ENCODE measurements around the gene RWDD2A.
"Not testable (repeated sequence)": the region's sequence is repeated elsewhere in the genome, so short reads cannot be mapped to it uniquely, and the experiment has no call there.

Gene RWDD2A

DNA sequence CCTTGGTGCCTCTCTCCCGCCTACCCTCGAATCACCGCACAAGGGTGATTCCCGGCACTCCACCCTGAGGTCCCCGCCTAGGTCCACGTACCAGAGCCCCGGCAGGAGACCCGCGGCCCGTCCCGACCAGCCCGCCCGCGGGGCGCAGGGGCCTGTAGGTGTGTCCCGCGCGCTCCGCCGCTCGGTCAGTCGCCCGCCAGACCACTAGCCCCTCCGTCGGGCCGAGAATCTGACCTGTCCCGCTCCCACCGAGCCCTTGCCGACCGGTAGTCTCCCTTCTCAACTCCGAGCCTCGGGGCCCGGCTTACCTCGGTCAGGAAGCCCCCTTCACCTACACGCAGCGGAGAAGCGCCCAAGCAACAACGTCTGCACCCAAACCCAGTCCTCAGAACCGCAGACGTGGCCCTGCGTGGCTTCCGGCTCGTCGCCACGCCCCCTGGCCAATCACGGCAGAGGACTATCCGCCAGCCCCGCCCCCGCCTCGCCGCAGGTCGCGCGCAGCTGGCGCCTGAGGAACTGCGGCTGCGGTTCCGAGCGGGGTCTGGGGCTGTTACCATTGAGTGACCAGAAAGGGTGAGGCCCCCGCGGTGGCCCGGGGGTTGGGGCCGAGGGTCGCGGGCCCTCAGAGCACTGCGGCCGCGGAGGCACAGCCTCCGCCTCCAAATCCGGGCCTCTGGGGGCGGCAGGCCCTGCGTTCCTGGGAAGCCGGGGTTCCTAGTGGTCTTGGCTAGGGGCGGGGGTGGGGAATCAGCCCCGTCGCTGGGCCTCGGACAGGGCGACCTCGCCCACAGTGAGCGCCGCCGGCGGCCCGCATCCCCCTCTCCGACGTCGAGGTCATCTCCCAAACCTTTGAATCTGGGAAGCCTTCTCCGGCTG lies at the start of gene RWDD2A, which contains the start of gene PGM3:
Gene RWDD2A, plus strand, starts transcription at position 487 of the 876 bp plus-strand sequence. CDS start 1,095 bp downstream, outside the sequence.
Gene PGM3, minus strand, starts transcription at position 395 of the 876 bp plus-strand sequence. CDS start 2,253 bp downstream, outside the sequence.
- DNase-seq: peak; percentile 91

DNA sequence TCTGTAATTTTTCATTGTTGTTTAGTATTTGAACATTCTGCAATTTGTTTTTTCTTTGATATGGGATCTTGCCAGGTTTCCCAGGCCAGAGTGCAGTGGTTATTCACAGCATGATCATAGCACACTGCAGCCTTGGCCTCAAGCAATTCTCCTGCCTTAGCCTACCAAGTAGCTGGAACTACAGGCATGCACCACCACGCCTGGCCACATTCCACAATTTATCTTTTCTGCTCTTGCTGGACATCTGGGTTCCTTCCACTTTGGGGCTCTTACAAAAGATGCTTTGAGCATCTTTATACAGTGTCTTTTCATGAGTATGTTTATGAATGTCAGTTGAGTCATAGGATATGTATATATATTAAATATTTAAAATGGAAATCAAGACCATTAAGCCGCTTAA lies 42.0 kb upstream of the RWDD2A start:
- DNase-seq: no peak

- no peak for DNase-seq
Measured at GRCh38 chr6:83152913-83153312, 40.2 kb upstream of the RWDD2A start.

DNA sequence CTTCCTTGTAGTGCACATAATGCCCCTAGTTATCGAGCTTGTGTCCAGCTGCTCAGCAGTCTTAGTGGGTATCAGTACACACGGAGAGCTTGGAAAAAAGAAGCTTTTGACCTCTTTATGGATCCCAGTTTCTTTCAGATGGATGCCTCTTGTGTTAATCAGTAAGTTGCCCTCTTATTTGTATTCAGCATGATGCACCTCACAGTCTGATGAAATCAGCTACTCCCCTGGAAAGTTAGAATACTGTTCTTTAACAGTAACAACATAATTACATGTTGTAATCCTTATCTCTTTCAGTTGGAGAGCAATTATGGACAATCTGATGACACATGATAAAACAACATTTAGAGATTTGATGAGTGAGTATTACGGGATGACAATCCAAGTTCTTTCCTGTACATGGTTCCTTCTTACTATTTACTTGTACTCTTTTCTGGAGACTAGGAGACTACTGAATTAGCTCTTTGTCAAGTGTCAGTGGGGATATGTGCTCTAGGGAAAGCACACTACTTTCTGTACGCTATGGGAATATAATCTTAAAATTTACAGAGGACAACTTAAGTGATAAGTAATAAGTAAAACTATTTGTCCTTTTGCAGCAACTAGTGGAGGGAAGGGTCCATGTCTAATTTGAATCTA lies 39.2 kb upstream of the RWDD2A start:
- no peak for DNase-seq

DNA sequence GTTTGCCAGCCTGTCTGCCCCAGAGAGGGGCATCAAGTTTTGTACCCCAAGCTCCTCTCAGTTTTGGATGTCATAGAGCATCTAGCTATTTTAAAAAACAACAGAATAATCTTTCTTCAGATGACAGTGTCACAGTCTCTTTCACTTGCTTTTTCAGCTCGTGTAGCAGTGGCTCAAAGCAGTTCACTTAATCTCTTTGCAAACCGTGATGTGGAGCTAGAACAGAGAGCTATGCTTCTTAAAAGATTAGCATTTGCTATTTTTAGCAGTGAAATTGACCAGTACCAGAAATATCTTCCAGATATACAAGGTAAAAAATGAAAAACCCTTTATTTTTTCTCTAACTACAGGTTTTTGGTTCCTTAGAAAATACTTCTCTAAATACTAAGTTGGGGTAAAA lies 37.4 kb upstream of the RWDD2A start:
- no peak for DNase-seq

DNA sequence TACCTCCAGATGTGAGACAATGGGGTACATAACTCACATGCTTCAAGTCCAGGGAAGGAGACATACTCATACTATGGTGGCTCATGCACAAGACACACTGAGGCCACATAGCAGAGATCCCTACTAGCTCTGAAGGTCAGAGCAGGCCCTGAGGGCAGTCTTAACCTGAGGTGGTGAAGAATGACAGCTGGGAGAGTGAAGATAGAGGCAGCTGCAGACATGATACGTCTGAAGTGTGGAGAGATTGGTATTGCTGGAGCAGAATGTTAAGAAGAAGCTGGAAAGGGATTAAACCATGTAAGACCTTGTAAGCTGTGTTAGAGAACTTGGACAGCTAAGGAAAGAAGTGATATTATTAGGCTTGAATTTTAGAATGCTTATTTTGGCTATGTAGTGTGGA lies 33.0 kb upstream of the RWDD2A start:
- no peak for DNase-seq

DNA sequence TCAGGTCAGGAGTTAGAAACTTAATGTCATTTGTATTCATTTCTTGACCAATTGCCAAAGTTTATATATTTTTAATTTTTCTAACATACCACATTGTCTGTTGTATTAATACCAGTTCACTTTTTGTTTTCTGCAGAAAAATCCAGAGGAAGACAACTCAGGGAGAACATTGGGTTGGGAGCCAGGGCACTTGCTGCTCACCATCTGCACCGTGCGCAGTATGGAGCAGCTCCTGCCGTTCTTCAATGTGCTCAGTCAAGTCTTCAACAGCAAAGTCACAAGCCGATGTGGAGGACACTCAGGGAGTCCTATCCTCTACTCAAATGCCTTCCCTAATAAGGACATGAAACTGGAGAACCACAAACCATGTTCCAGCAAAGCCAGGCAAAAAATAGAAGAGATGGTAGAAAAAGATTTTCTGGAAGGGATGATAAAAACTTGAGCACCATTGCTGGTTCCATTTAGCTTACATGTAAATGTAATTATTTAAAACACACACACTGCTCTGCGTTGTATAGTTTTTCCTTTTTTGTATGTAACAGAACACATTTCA lies 25.4 kb upstream of the RWDD2A start:
- DNase-seq: no peak

DNA sequence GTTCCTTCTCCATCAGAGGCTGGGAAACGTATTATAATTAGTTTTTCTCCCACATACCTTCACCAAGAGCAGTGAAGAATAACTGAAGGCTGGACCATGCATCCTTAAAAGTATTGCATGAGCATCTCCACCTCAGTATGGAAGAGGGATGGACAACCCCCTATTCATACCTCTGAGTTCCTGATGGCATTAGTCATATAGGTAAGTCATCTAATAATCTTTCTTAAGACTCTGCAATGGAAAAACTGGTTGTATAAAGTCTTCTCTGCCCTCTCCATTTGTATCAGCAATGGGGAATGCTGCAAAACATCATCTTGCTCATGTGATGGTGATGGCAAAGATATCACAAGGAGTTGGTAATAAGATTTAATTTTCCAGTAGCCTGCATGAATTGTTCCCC lies 24.6 kb upstream of the RWDD2A start:
- no peak for DNase-seq

DNA sequence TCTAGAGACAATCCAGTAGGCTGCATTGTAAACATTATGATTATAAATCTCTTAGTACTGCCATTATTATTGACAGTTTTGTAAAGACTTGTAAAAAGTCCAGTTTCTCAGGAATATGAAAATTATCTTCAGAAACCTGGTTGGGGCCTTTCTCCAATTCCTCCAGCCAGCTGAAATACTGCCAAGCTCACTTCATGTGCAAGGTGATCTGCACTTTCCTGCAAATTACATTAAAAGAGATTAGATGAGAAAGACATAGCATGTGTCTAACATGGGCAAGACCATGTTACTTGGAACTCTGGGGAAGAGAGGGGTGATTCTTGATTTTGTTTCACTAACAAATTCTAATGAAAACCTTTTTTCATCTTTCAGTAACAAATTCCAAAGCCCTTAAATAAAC lies 24.1 kb upstream of the RWDD2A start:
- DNase-seq: no peak

DNA sequence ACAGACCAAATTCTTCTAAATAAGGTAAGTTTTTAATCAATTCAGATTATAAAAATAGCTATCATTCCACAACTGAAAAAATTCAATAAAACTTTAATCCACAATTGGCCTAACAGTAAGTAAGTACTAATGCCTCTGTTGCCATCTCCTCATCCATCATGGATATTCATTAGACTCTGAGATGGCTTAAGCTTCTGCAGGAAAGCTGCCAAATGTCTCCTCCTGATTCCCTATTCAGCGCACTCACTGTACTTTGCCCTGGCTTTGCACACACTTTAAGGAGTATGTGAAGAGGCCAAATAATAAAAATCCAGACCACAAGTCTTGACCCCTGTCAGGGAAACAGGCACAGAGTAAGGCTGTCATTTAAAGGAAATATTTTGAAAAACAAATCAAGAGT lies 23.6 kb upstream of the RWDD2A start:
- DNase-seq: no peak

GRCh38 chr6:83176246-83176645 lies 16.9 kb upstream of the RWDD2A start:
- DNase-seq: no peak

- no peak for DNase-seq
Measured at GRCh38 chr6:83180426-83180950, 12.7 kb upstream of the RWDD2A start.

GRCh38 chr6:83182114-83182513 lies 11.0 kb upstream of the RWDD2A start:
- DNase-seq: no peak

GRCh38 chr6:83183082-83183828 lies 9.9 kb upstream of the RWDD2A start:
- DNase-seq: no peak

DNA sequence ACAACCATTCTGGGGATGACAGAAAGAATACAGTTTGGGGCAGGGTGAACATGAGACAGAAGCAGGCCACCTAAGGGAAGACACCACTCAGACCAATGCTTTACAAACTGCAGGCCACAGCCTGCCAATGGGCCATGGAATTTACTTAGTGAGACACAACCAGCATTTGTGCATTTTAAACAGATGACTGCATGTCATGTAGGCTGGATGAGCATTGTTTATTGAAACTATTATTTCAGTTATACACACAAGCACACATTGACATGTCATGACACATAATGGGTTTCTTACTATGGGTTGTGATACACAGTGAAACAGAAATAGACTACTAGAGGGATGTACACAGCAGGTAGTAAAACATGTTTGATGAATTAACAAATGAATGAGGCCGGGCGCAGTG lies 8.1 kb upstream of the RWDD2A start:
- no peak for DNase-seq

DNA sequence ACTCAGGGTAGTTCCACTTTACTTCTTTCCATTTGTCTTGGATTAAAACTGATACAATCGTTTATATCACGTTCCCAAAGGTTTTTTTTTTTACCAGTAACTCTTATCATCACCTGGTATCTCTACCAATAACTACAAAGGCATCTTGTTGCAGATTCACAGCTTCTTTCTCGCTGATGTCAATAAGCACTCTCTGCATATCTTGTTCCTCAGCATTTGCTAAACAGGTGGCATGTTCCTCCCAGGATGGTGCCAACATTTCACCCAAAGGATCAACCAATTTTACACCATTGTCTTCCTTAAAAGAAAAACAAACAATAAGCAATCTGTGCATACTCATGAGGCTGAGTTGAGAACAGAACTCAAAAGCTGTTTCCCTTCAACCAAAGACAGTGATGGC lies 4.7 kb upstream of the RWDD2A start:
- DNase-seq: no peak

- DNase-seq: no peak
Measured at GRCh38 chr6:83190626-83191025, 2.5 kb upstream of the RWDD2A start.

GRCh38 chr6:83191974-83192373 lies 1.2 kb upstream of the RWDD2A start:
- DNase-seq: not testable (repeated sequence)

GRCh38 chr6:83192456-83192855 lies 701 bp upstream of the RWDD2A start:
- no peak for DNase-seq

GRCh38 chr6:83193747-83194566 lies 800 bp downstream of the RWDD2A start:
- peak; percentile 59 for DNase-seq

GRCh38 chr6:83198486-83199172 lies 5.5 kb downstream of the RWDD2A start:
- DNase-seq: no peak

Measured in activated CD8-positive, alpha-beta memory T cell treated with anti-CD3 and anti-CD28 coated beads, Interleukin-2, amount 50 U/mL, for 48 hours (primary cell).